Jurkat, Clone E6-1 (cell line): Measurements from ENCODE around the gene TNPO3.

Experiments used
- DNase-seq: peaks from one replicate; pipeline ENCODE4 v3.0.0-alpha.2; 2011; ENCODE audit warnings: low read depth, low spot score
- H3K4me3 ChIP-seq: 2 replicates; pipeline ENCODE4 v1.5.1; 2011; ENCODE audit warnings: mild to moderate bottlenecking, low read length, control low read depth, moderate library complexity

Gene TNPO3

GRCh38 chr7:128986609-128987008, 68.3 kb downstream of the TNPO3 start:
- DNase-seq, result no peak
- no peak overlapping the region for H3K4me3 ChIP-seq

GRCh38 chr7:128985660-128986059, 69.3 kb downstream of the TNPO3 start:
- H3K4me3 ChIP-seq, result no peak overlapping the region
- no peak for DNase-seq

GRCh38 chr7:128982105-128982504, 72.8 kb downstream of the TNPO3 start:
- no peak overlapping the region for H3K4me3 ChIP-seq
- DNase-seq, result no peak

- H3K4me3 ChIP-seq, result no peak overlapping the region
- no peak for DNase-seq
These were observed 80.5 kb downstream of the TNPO3 start for GRCh38 chr7:128974241-128974934.

- no peak for DNase-seq
- H3K4me3 ChIP-seq, result no peak overlapping the region
These were observed 86.3 kb downstream of the TNPO3 start for GRCh38 chr7:128968624-128969023.

- DNase-seq, result no peak
- no peak overlapping the region for H3K4me3 ChIP-seq
These were observed 91.6 kb downstream of the TNPO3 start for GRCh38 chr7:128963327-128963757.

GRCh38 chr7:128962899-128963298, 92.0 kb downstream of the TNPO3 start:
- no peak overlapping the region for H3K4me3 ChIP-seq
- no peak for DNase-seq

- DNase-seq, result no peak
- H3K4me3 ChIP-seq, result no peak overlapping the region
These were observed 93.8 kb downstream of the TNPO3 start for GRCh38 chr7:128961030-128961659.

- DNase-seq, result no peak
- H3K4me3 ChIP-seq, result no peak overlapping the region
These were observed 95.6 kb downstream of the TNPO3 start for GRCh38 chr7:128959296-128959695.

GRCh38 chr7:128955981-128956380, 98.9 kb downstream of the TNPO3 start:
- no peak for DNase-seq
- H3K4me3 ChIP-seq, result no peak overlapping the region

GRCh38 chr7:128954830-128955802, 99.8 kb downstream of the TNPO3 start:
- H3K4me3 ChIP-seq, result no peak overlapping the region
- no peak for DNase-seq

- DNase-seq, result no peak
- no peak overlapping the region for H3K4me3 ChIP-seq
These were observed 100.8 kb downstream of the TNPO3 start for GRCh38 chr7:128954150-128954549.

- no peak overlapping the region for H3K4me3 ChIP-seq
- DNase-seq, result no peak
These were observed 103.6 kb downstream of the TNPO3 start for GRCh38 chr7:128951296-128951695.

GRCh38 chr7:128948976-128949760, 105.7 kb downstream of the TNPO3 start:
- DNase-seq, result no peak

GRCh38 chr7:128948312-128948973, 106.5 kb downstream of the TNPO3 start:
- no peak overlapping the region for H3K4me3 ChIP-seq
- no peak for DNase-seq

More at GRCh38 chr7:128948976-128949760, 105.7 kb downstream of the TNPO3 start:
- H3K4me3 ChIP-seq, result no peak overlapping the region

GRCh38 chr7:128947854-128948253, 107.1 kb downstream of the TNPO3 start:
- no peak overlapping the region for H3K4me3 ChIP-seq
- DNase-seq, result no peak

GRCh38 chr7:128946936-128947830, 107.7 kb downstream of the TNPO3 start:
- H3K4me3 ChIP-seq, result no peak overlapping the region
- DNase-seq, result no peak
